Activated naive CD4-positive, alpha-beta T cell treated with anti-CD3 and anti-CD28 coated beads for 36 hours (primary cell): Measurements from ENCODE around the gene STX16. TPM values are rescaled to one million over a fixed set of nuclear protein-coding genes. Genes with fewer than 3 reads are reported as not detected.

ENCODE experiments used
- CTCF ChIA-PET: fragments of 350-600 bp; sonication (Branson Sonifier 250); formaldehyde crosslinking; loops from one replicate; lab custom pipeline; 2021; ENCODE audit warnings: antibody characterized with exemption; lab: Charles Lee
- DNase-seq: peaks from one replicate; pipeline ENCODE4 v3.0.0-alpha.2; 2020
- H3K27ac Mint-ChIP-seq: one replicate; pipeline ENCODE4 v1.8.0; 2021; ENCODE audit warnings: mild to moderate bottlenecking, mixed read lengths
- H3K27me3 Mint-ChIP-seq: one replicate; pipeline ENCODE4 v1.8.0; 2021; ENCODE audit warnings: low read depth, mixed read lengths
- H3K36me3 Mint-ChIP-seq: one replicate; pipeline ENCODE4 v1.8.0; 2021; ENCODE audit warnings: low read depth, mixed read lengths
- H3K4me1 Mint-ChIP-seq: one replicate; pipeline ENCODE4 v1.8.0; 2021; ENCODE audit warnings: low read depth, mixed read lengths
- H3K4me3 Mint-ChIP-seq: one replicate; pipeline ENCODE4 v1.8.0; 2021; ENCODE audit warnings: mild to moderate bottlenecking, moderate library complexity, mixed read lengths
- H3K9me3 Mint-ChIP-seq: one replicate; pipeline ENCODE4 v1.8.0; 2021; ENCODE audit warnings: mixed read lengths
- intact Hi-C: fragments of 100-400 bp; cut with micrococcal nuclease; formaldehyde crosslinking; loops from one replicate; pipeline ENCODE4 v1.15.1; 2023
- total RNA-seq, 2 experiments: library from RNA; stranded (reverse); gene quantifications; one replicate each; pipeline ENCODE4 v1.2.3, GENCODE V29; 2021

The STX16 gene
- total RNA-seq, 2 experiments from 2014 or later, result 127 TPM

DNA sequence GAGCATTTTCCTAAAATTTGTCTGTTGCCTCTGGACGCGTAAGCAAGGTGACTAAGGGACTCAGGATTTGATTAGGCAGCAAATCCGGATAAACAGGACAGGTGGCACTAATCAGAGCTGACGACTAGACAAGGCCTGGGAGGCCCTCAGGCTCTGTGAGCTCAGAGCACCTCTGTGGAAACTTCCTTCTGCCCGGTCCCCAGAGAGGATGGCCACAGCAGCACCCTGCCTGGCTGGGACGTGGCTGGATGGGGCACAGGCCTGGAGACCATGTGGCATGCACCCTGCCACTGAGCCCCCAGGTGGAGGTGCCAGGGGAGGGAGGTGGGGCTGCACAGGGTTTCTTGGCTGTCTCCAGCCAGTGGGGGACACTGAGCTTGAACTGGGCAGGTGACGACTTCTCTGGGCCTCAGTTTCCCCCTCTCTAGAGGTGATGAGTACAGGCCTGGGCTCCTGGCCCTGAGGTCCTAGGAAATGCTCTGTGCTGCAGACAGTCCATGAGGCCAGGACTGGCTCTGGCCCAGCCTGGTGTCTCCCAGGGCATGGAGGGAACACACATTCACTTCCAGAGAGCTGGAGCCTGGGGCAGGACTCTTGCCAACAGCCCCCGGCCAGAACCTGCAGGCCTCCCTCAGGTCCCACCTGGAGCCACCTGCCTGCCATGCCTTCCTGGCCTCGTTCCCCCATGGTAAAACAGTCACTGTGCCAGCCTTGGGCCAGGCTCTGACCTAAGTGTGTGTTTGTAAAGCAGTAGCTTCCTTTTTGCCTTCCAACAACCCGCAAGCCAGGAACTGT, 39.6 kb upstream of the STX16 start:
- Mint-ChIP-seq H3K27me3 (no peaks in the 10 kb centered on the region), H3K9me3 (no peaks in the 10 kb centered on the region), H3K4me3 (no peak overlapping the region), H3K36me3 (no peaks in the 10 kb centered on the region), H3K27ac (no peak overlapping the region), H3K4me1 (no peaks in the 10 kb centered on the region)
- intact Hi-C loops, result no loop called here
- CTCF ChIA-PET, result interaction anchor here (0.6 kb wide), 1 partner anchor 11 kb away, joined by 3 read pairs; no protein-coding TSS in a partner anchor
- DNase-seq, result no peak

GRCh38 chr20:58612121-58612691, 38.9 kb upstream of the STX16 start:
- CTCF ChIA-PET, result no interaction called here
- no peaks in the 10 kb centered on the region for H3K27me3 Mint-ChIP-seq
- H3K4me1 Mint-ChIP-seq, result no peaks in the 10 kb centered on the region
- no peak overlapping the region for H3K27ac Mint-ChIP-seq
- no peak for DNase-seq
- H3K36me3 Mint-ChIP-seq, result no peaks in the 10 kb centered on the region
- intact Hi-C loops, result no loop called here
- no peaks in the 10 kb centered on the region for H3K9me3 Mint-ChIP-seq
- no peak overlapping the region for H3K4me3 Mint-ChIP-seq

GRCh38 chr20:58613061-58613854, 37.8 kb upstream of the STX16 start:
- Mint-ChIP-seq H3K4me1 (no peaks in the 10 kb centered on the region), H3K9me3 (no peaks in the 10 kb centered on the region), H3K4me3 (no peak overlapping the region), H3K27me3 (peaks cover 4% of the 10 kb centered on the region), H3K27ac (no peak overlapping the region), H3K36me3 (no peaks in the 10 kb centered on the region)
- no peak for DNase-seq
- CTCF ChIA-PET, result no interaction called here
- intact Hi-C loops, result no loop called here

DNA sequence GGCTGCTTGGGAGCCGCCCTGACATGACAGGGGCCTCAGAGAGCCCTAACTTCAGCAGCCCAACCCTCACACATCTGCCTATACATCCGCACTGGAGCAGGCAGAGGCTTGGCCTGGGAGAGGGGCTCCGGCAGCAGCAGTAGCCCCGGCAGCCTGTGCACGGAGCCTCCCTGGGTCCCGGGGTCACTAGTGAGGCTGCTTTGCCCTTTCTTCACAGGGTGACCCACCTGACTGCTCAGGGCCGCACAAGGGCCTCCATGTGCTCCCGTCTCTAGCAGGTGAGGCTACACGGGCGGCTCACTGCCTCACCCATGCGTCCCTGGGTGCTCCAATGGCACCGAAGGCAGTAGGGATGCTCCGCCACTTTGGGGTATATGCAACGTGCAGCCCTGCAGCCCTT, 36.7 kb upstream of the STX16 start:
- Mint-ChIP-seq H3K36me3 (no peaks in the 10 kb centered on the region), H3K27ac (no peak overlapping the region), H3K4me1 (no peaks in the 10 kb centered on the region), H3K4me3 (no peak overlapping the region), H3K9me3 (no peaks in the 10 kb centered on the region), H3K27me3 (peaks cover 9% of the 10 kb centered on the region)
- intact Hi-C loops, result no loop called here
- DNase-seq, result no peak
- CTCF ChIA-PET, result no interaction called here

GRCh38 chr20:58614984-58615760, 35.9 kb upstream of the STX16 start:
- Mint-ChIP-seq H3K4me3 (no peak overlapping the region), H3K9me3 (no peaks in the 10 kb centered on the region), H3K27ac (no peak overlapping the region), H3K36me3 (no peaks in the 10 kb centered on the region), H3K27me3 (peaks cover 13% of the 10 kb centered on the region), H3K4me1 (no peaks in the 10 kb centered on the region)
- CTCF ChIA-PET, result no interaction called here
- intact Hi-C loops, result no loop called here
- no peak for DNase-seq

GRCh38 chr20:58616411-58616810, 34.7 kb upstream of the STX16 start:
- no peak overlapping the region for H3K27ac Mint-ChIP-seq
- H3K9me3 Mint-ChIP-seq, result no peaks in the 10 kb centered on the region
- DNase-seq, result no peak
- no peak overlapping the region for H3K4me3 Mint-ChIP-seq
- H3K36me3 Mint-ChIP-seq, result no peaks in the 10 kb centered on the region
- H3K27me3 Mint-ChIP-seq, result peaks cover 13% of the 10 kb centered on the region
- no peaks in the 10 kb centered on the region for H3K4me1 Mint-ChIP-seq
- intact Hi-C loops, result no loop called here
- CTCF ChIA-PET, result no interaction called here

DNA sequence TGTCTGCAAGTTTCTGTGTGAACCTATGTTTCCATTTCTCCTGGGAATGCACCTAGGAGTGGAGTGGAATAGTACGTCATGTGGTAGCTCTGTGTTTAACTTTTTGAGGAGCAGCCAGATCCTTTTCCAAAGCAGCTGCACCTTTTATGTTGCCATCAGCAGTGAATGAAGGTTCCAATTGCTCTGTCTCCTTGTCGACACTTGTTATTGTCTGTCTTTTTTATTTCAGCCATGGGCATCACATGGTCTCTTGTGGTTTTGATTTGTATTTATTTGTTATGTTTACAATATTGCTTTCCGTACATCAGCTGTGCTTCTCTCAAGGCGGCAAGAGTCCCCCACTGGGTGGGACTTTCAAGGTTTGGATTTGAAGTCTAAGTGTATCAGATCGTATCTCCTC, 33.9 kb upstream of the STX16 start:
- intact Hi-C loops, result no loop called here
- Mint-ChIP-seq H3K4me3 (no peak overlapping the region), H3K27ac (no peak overlapping the region), H3K27me3 (peaks cover 13% of the 10 kb centered on the region), H3K9me3 (no peaks in the 10 kb centered on the region), H3K4me1 (no peaks in the 10 kb centered on the region), H3K36me3 (no peaks in the 10 kb centered on the region)
- CTCF ChIA-PET, result no interaction called here
- DNase-seq, result no peak

GRCh38 chr20:58618351-58619076, 32.6 kb upstream of the STX16 start:
- no peaks in the 10 kb centered on the region for H3K4me1 Mint-ChIP-seq
- intact Hi-C loops, result no loop called here
- H3K27me3 Mint-ChIP-seq, result peaks cover 13% of the 10 kb centered on the region
- H3K27ac Mint-ChIP-seq, result no peak overlapping the region
- H3K36me3 Mint-ChIP-seq, result no peaks in the 10 kb centered on the region
- no peak for DNase-seq
- no peak overlapping the region for H3K4me3 Mint-ChIP-seq
- CTCF ChIA-PET, result no interaction called here
- no peaks in the 10 kb centered on the region for H3K9me3 Mint-ChIP-seq

DNA sequence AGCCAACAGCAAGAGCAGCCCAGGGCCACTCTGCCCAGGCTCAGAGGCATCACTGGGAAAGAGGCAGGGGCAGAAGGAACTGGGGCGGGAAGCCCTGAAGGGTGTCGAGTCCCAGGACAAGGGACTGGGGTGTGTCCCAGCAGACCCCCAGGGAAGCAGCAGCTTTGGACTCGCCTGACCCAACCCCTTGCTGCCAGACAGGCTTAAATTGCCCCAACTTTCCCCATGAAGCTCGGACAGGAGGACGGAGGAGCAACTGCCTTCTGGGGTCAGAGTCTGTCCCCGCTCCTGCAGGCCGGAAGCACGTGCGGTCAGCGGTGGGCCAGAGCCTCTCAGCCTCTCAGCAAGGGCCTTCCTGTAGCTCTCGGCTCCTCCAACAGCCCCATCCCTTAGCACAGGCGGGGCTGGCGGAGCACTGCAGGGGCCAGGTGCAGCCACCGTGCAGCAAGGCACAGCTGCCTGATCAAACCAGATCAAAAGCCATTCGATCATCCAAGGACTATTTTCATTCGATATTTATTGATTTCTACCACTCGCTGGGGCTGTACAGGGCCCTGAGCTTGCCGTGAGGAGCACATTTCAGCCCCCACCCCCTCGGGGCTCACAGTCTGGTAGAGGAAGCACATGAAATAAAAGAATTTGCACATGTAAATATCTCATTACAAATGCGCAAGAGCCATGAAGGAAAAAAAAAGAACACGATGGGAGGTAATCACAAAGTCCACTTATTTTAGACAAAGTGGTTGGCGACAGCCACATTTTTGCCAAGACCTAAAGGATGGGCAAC, 31.8 kb upstream of the STX16 start:
- Mint-ChIP-seq H3K36me3 (no peaks in the 10 kb centered on the region), H3K27me3 (peaks cover 13% of the 10 kb centered on the region), H3K9me3 (no peaks in the 10 kb centered on the region), H3K27ac (no peak overlapping the region), H3K4me3 (no peak overlapping the region), H3K4me1 (no peaks in the 10 kb centered on the region)
- intact Hi-C loops, result no loop called here
- CTCF ChIA-PET, result no interaction called here
- DNase-seq, result no peak

GRCh38 chr20:58619864-58620431, 31.1 kb upstream of the STX16 start:
- Mint-ChIP-seq H3K27ac (no peak overlapping the region), H3K4me1 (no peaks in the 10 kb centered on the region), H3K4me3 (no peak overlapping the region), H3K27me3 (peaks cover 13% of the 10 kb centered on the region), H3K9me3 (no peaks in the 10 kb centered on the region), H3K36me3 (no peaks in the 10 kb centered on the region)
- intact Hi-C loops, result no loop called here
- CTCF ChIA-PET, result no interaction called here
- no peak for DNase-seq
